Measurements from ENCODE around the gene PRLR.

DNA sequence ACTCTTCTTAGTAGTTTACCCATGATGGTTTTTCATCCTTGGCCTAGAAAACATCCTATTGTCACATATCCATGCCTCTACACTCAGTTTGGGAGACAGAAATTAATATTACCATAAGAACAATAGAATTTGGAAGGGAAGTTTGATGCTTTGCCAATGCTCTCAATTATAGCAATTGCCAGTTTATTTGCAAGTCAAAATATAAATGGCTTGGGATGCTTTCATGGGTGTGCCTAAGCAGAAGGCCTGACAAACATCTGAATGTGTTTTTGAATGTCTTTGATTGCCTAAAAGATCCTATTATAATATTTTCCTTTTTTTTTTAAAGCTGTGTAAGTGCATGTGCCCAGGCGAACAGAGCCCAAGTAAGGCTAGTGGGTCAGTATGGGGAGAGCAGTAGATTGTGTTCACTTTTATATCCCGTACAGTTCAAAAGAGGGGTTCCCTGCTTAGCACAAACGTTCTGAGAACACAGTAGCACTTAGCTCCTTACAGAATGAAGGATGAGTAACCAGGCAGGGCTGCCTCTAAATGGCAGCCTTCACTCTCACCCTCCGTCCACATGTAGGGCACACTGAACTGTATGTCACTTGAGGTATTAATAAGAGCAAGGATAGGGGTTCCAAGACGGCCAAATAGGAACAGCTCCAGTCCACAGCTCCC, 126.5 kb downstream of the PRLR start:
- TF ChIP-seq, protein P1, sequence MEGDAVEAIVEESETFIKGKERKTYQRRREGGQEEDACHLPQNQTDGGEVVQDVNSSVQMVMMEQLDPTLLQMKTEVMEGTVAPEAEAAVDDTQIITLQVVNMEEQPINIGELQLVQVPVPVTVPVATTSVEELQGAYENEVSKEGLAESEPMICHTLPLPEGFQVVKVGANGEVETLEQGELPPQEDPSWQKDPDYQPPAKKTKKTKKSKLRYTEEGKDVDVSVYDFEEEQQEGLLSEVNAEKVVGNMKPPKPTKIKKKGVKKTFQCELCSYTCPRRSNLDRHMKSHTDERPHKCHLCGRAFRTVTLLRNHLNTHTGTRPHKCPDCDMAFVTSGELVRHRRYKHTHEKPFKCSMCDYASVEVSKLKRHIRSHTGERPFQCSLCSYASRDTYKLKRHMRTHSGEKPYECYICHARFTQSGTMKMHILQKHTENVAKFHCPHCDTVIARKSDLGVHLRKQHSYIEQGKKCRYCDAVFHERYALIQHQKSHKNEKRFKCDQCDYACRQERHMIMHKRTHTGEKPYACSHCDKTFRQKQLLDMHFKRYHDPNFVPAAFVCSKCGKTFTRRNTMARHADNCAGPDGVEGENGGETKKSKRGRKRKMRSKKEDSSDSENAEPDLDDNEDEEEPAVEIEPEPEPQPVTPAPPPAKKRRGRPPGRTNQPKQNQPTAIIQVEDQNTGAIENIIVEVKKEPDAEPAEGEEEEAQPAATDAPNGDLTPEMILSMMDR (IDR thresholded peaks at IDR 0.05; ENCODE audit: poor library complexity): no peak
- TF ChIP-seq EZH2phosphoT487 (IDR thresholded peaks at IDR 0.05; ENCODE audit: low read depth, severe bottlenecking, unreplicated experiment): no peak
- TF ChIP-seq EZH2 (IDR thresholded peaks at IDR 0.05; ENCODE audit: borderline replicate concordance): no peak

All from hepatocyte (in vitro differentiated cells).